Stomach (tissue), 4 donors: ENCODE data around the gene UTP14C.

Experiments
- CTCF ChIP-seq, 7 experiments: fragments of 450-650 bp in 4 of 7; fragments of 200-600 bp in 3 of 7; sonication (generic) in 3 of 7; IDR thresholded peaks; one replicate each; pipeline ENCODE4 v1.5.1; 2016 to 2019; ENCODE audit warnings: antibody characterized with exemption in 7 of 7, control low read depth in 2 of 7, mild to moderate bottlenecking in 1 of 7
- POLR2A ChIP-seq, 4 donors: fragments of 450-650 bp; IDR thresholded peaks; one replicate each; pipeline ENCODE4 v1.6.1; 2016; ENCODE audit warnings: antibody characterized with exemption in 4 of 4, control low read depth in 2 of 4, mild to moderate bottlenecking in 1 of 4, moderate library complexity in 1 of 4

GRCh38 chr13:52026246-52026626 is 1.7 kb downstream of the UTP14C start:
- no peak for TF ChIP-seq CTCF (IDR thresholded peaks at IDR 0.05)
- TF ChIP-seq POLR2A (IDR thresholded peaks at IDR 0.05), result no peak
